Left cardiac atrium (tissue), 4 donors: ENCODE measurements around the gene CHRM5. TPM values are rescaled to one million over a fixed set of nuclear protein-coding genes. Genes with fewer than 3 reads are reported as not detected.
"Not testable (repeated sequence)": the region's sequence is repeated elsewhere in the genome, so short reads cannot be mapped to it uniquely, and the experiment has no call there.

Experiments
- ATAC-seq, 2 donors: fragments of 200-7000 bp; cut with Tn5 transposase; one replicate each; pipeline ENCODE4 v1.9.1; 2020; ENCODE audit warnings: mild to moderate bottlenecking in 2 of 2, moderate library complexity in 2 of 2
- DNase-seq: peaks from one replicate; pipeline ENCODE4 v3.0.0-alpha.2; 2020
- intact Hi-C, 2 donors: fragments of 100-400 bp; cut with DNase I; formaldehyde crosslinking; loops; one replicate each; pipeline versions ENCODE4 v1.14.1 to v1.15.1; 2022 to 2023
- total RNA-seq, 2 donors: library from RNA; stranded (reverse); fragmentation: NEBNext Ultra II Directional; extraction: Animal tissue kit (Norgen Biotek cat#: 25700); gene quantifications; one replicate each; pipeline ENCODE4 v1.2.1, GENCODE V29; 2021
- donor health status: DM: no; HTN: yes; CAD: no.
- donor health status: DM: no; HTN: yes; CAD: no; lungs with severe emphysema.
- donor health status: DM: yes; HTN: yes; CAD: no.
- donor health status: Dilated cardiomyopathy.

Gene CHRM5
- total RNA-seq, 2 donors from 2014 or later = not detected

GRCh38 chr15:34031987-34032760 is 63.9 kb downstream of the CHRM5 start:
- intact Hi-C loops = no loop called here

GRCh38 chr15:34038023-34038870 is 70.0 kb downstream of the CHRM5 start:
- intact Hi-C loops = no loop called here
- ATAC-seq = peak; percentile 95 to 96
- DNase-seq = peak; percentile 89

More at GRCh38 chr15:34031987-34032760, 63.9 kb downstream of the CHRM5 start:
- DNase-seq = no peak
- no peak for ATAC-seq

- intact Hi-C loops = no loop called here
- DNase-seq = peak; percentile 65
- peak; percentile 69 to 73 for ATAC-seq
Measured at GRCh38 chr15:34038871-34039789, 70.8 kb downstream of the CHRM5 start, which contains the start of gene AVEN. Gene AVEN (minus strand): TSS chr15:34039204. CDS start chr15:34039046, 158 bp downstream.

- no peak for DNase-seq
- ATAC-seq = no peak
- intact Hi-C loops = no loop called here
Measured at GRCh38 chr15:34039790-34040113, 71.5 kb downstream of the CHRM5 start.

- ATAC-seq = no peak
- intact Hi-C loops = no loop called here
- no peak for DNase-seq
Measured at GRCh38 chr15:34043391-34043790, 75.1 kb downstream of the CHRM5 start.

- intact Hi-C loops = no loop called here
- DNase-seq = no peak
Measured at GRCh38 chr15:34043813-34044212, 75.5 kb downstream of the CHRM5 start.

GRCh38 chr15:34046471-34047145 is 78.3 kb downstream of the CHRM5 start:
- ATAC-seq = no peak
- intact Hi-C loops = no loop called here
- no peak for DNase-seq

More at GRCh38 chr15:34043813-34044212, 75.5 kb downstream of the CHRM5 start:
- ATAC-seq = no peak

- ATAC-seq (peak in 1 of 2 donors; percentile 78), DNase-seq (no peak)
- intact Hi-C loops = no loop called here
Measured at GRCh38 chr15:34047893-34048775, 79.8 kb downstream of the CHRM5 start.

- intact Hi-C loops = no loop called here
- ATAC-seq (no peak), DNase-seq (no peak)
Measured at GRCh38 chr15:34049112-34049511, 80.8 kb downstream of the CHRM5 start.

GRCh38 chr15:34050385-34050784 is 82.1 kb downstream of the CHRM5 start:
- intact Hi-C loops, DNase-seq, ATAC-seq: not testable (repeated sequence)

GRCh38 chr15:34054081-34054707 is 85.9 kb downstream of the CHRM5 start:
- intact Hi-C loops = no loop called here
- ATAC-seq (no peak), DNase-seq (no peak)

GRCh38 chr15:34055868-34056595 is 87.7 kb downstream of the CHRM5 start:
- intact Hi-C loops = no loop called here
- no peak for DNase-seq
- peak; percentile 72 to 97 for ATAC-seq

GRCh38 chr15:34056911-34057310 is 88.6 kb downstream of the CHRM5 start:
- intact Hi-C loops = no loop called here
- DNase-seq (no peak), ATAC-seq (no peak)

- intact Hi-C loops = no loop called here
- ATAC-seq (no peak), DNase-seq (no peak)
Measured at GRCh38 chr15:34059476-34059875, 91.2 kb downstream of the CHRM5 start.

- intact Hi-C loops = loop anchor here (5.0 to 10.0 kb wide), 2 partner anchors 152 to 525 kb away; partner anchors contain the start of genes GOLGA8B (in 1 of the 2) and KATNBL1 (in 1 of the 2)
- no peak for ATAC-seq
Measured at GRCh38 chr15:34059946-34060345, 91.6 kb downstream of the CHRM5 start.

GRCh38 chr15:34064438-34064837 is 96.1 kb downstream of the CHRM5 start:
- ATAC-seq (no peak), DNase-seq (no peak)
- intact Hi-C loops = loop anchor here (5.0 to 10.0 kb wide), 2 partner anchors 148 to 520 kb away; partner anchors contain the start of genes GOLGA8B (in 1 of the 2) and KATNBL1 (in 1 of the 2)

More at GRCh38 chr15:34059946-34060345, 91.6 kb downstream of the CHRM5 start:
- DNase-seq = no peak
